Transverse colon (tissue), 4 donors: Measurements from ENCODE around the gene OR10A3. TPM values are rescaled to one million over a fixed set of nuclear protein-coding genes. Genes with fewer than 3 reads are reported as not detected.

ENCODE experiments used
- DNase-seq: peaks from one replicate; pipeline ENCODE4 v3.0.0-alpha.2; 2019
- H3K27ac ChIP-seq, 4 donors: fragments of 200-600 bp; sonication (generic); 2 replicates each; pipeline ENCODE4 v1.5.1; 2016 to 2018; ENCODE audit warnings: inconsistent platforms in 4 of 4
- H3K27me3 ChIP-seq: fragments of 200-600 bp; sonication (generic); 2 replicates; pipeline ENCODE4 v1.5.1; 2017; ENCODE audit warnings: inconsistent platforms
- H3K36me3 ChIP-seq, 4 donors: fragments of 200-600 bp; sonication (generic); 2 replicates each; pipeline ENCODE4 v1.5.1; 2017 to 2019; ENCODE audit warnings: inconsistent platforms in 4 of 4
- H3K4me1 ChIP-seq, 4 donors: fragments of 200-600 bp; sonication (generic); 2 replicates each; pipeline ENCODE4 v1.5.1; 2017 to 2020; ENCODE audit warnings: inconsistent platforms in 4 of 4
- H3K4me3 ChIP-seq, 4 donors: fragments of 200-600 bp; sonication (generic); 1 replicate in 1 of 4; 2 replicates in 3 of 4; pipeline versions ENCODE4 v1.5.1 to v1.6.1; 2017 to 2019; ENCODE audit warnings: inconsistent platforms in 4 of 4
- H3K9me3 ChIP-seq, 2 donors: fragments of 200-600 bp; sonication (generic); 2 replicates each; pipeline ENCODE4 v1.5.1; 2017 to 2019; ENCODE audit warnings: inconsistent platforms in 2 of 2
- CTCF ChIP-seq, 5 experiments: fragments of 200-600 bp in 3 of 5; fragments of 450-650 bp in 2 of 5; sonication (generic) in 3 of 5; IDR thresholded peaks; 1 replicate in 2 of 5; 2 replicates in 3 of 5; pipeline ENCODE4 v1.5.1; 2016 to 2017; ENCODE audit warnings: antibody characterized with exemption in 5 of 5, inconsistent platforms in 3 of 5, mild to moderate bottlenecking in 2 of 5, moderate library complexity in 1 of 5
- EP300 ChIP-seq: sonication (generic); formaldehyde crosslinking; IDR thresholded peaks from one replicate; pipeline ENCODE4 v1.6.1; 2017; ENCODE audit warnings: antibody characterized with exemption, low read depth
- POLR2A ChIP-seq: fragments of 450-650 bp; IDR thresholded peaks from one replicate; pipeline ENCODE4 v1.6.1; 2016; ENCODE audit warnings: antibody characterized with exemption, mild to moderate bottlenecking, moderate library complexity
- POLR2AphosphoS5 ChIP-seq, 3 donors: sonication (generic); formaldehyde crosslinking; IDR thresholded peaks; one replicate each; pipeline ENCODE4 v1.6.1; 2016; ENCODE audit warnings: antibody characterized with exemption in 3 of 3
- WGBS, 2 donors: methylation state at CpG; one replicate each; pipeline ENCODE4 v1.1.5; 2018; ENCODE audit warnings: low coverage in 1 of 2; 5-methylcytosine and 5-hydroxymethylcytosine counted together
- in situ Hi-C, 4 donors: fragments of 200-750 bp; cut with MboI; loops; one replicate each; pipeline versions ENCODE4 v1.15.0 to v1.15.1; 2017; ENCODE audit warnings: low sequenced_read_pairs in 3 of 4, low pct_ligation_motif_present in 1 of 4, low pct_unique_long_range_greater_than_20kb in 1 of 4
- intact Hi-C: fragments of 100-400 bp; cut with DNase I; formaldehyde crosslinking; loops from one replicate; pipeline ENCODE4 v1.15.1; 2023; ENCODE audit warnings: low total_unique reads
- total RNA-seq, 4 donors: library from RNA; depleted of rRNA; stranded (reverse); fragments of >200 nt; gene quantifications; one replicate each; pipeline ENCODE4 v1.1.0, GENCODE V29; 2016

The OR10A3 gene
- total RNA-seq, 4 donors from 2014 or later: not detected

GRCh38 chr11:7905549-7905948 lies 36.0 kb downstream of the OR10A3 start:
- Histone ChIP-seq H3K4me1 (peaks cover 0 to 17% (median 12%) of the 10 kb centered on the region in 4 donors), H3K9me3 (no peaks in the 10 kb centered on the region), H3K4me3 (no peak overlapping the region), H3K36me3 (no peaks in the 10 kb centered on the region), H3K27ac (no peak overlapping the region), H3K27me3 (no peaks in the 10 kb centered on the region)
- in situ Hi-C loops: no loop called here
- intact Hi-C loops: no loop called here
- no peak for DNase-seq
- WGBS, 2 donors: 78 to 82% methylated on average over 8 to 9 of the region's 9 CpGs
- no peak for TF ChIP-seq POLR2A
- no peak for TF ChIP-seq EP300

- Histone ChIP-seq H3K9me3 (no peaks in the 10 kb centered on the region), H3K27me3 (no peaks in the 10 kb centered on the region), H3K27ac (no peak overlapping the region), H3K4me3 (no peak overlapping the region), H3K36me3 (no peaks in the 10 kb centered on the region), H3K4me1 (peaks cover 0 to 21% (median 13%) of the 10 kb centered on the region in 4 donors)
- TF ChIP-seq POLR2A: no peak
- no peak for TF ChIP-seq EP300
- no peak for TF ChIP-seq POLR2AphosphoS5 (IDR thresholded peaks at IDR 0.05)
- no peak for TF ChIP-seq CTCF (IDR thresholded peaks at IDR 0.05)
- intact Hi-C loops: no loop called here
- no peak for DNase-seq
- 58 to 77% methylated on average over 2 to 3 of the region's 3 CpGs for whole genome bisulfite sequencing, 2 donors
- in situ Hi-C loops: no loop called here
Measured at GRCh38 chr11:7904917-7905316, 36.6 kb downstream of the OR10A3 start.

DNA sequence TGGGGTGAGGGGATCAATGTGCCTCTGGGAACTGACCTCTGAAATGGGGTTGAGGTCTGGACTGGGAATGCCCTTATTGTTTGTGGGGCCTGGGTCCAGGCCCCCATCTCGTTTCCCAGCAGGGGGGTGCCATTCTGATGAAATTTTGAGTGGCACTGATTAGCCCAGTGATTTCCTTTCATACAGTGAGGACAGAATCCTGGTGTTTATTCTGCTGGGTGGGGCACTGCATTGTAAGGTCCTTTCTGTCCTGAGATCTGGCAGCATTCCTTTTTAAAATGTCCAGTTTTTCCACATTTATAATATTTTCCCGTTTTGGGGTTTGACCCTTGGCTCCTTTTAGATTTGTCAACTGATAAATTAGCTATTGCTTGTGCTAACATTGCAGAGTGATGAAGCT lies 37.6 kb downstream of the OR10A3 start:
- Histone ChIP-seq H3K4me1 (peaks cover 0 to 21% (median 13%) of the 10 kb centered on the region in 4 donors), H3K27ac (peak overlapping the region in 3 of 4 donors; percentile 32 to 51 (median 38)), H3K9me3 (no peaks in the 10 kb centered on the region), H3K4me3 (no peak overlapping the region), H3K27me3 (no peaks in the 10 kb centered on the region), H3K36me3 (no peaks in the 10 kb centered on the region)
- TF ChIP-seq POLR2AphosphoS5 (IDR thresholded peaks at IDR 0.05): no peak
- no peak for TF ChIP-seq POLR2A
- TF ChIP-seq CTCF (IDR thresholded peaks at IDR 0.05): no peak
- no peak for TF ChIP-seq EP300
- 0 to 16% methylated on average over 1 to 2 of the region's 2 CpGs for WGBS, 2 donors
- intact Hi-C loops (no loop called here), in situ Hi-C loops (no loop called here)
- peak; percentile 21 for DNase-seq

GRCh38 chr11:7901319-7901854 lies 40.1 kb downstream of the OR10A3 start:
- H3K9me3 ChIP-seq: no peaks in the 10 kb centered on the region
- WGBS, 2 donors: 14 to 20% methylated on average over 2 to 3 of the region's 3 CpGs
- no peaks in the 10 kb centered on the region for H3K27me3 ChIP-seq
- TF ChIP-seq POLR2AphosphoS5 (IDR thresholded peaks at IDR 0.05) (no peak), POLR2A (no peak), EP300 (no peak), CTCF (IDR thresholded peaks at IDR 0.05) (no peak)
- in situ Hi-C loops: no loop called here
- intact Hi-C loops: no loop called here
- no peaks in the 10 kb centered on the region for H3K36me3 ChIP-seq
- peaks cover 0 to 21% (median 12%) of the 10 kb centered on the region in 4 donors for H3K4me1 ChIP-seq
- DNase-seq: no peak
- H3K27ac ChIP-seq: peak overlapping the region; percentile 21 to 51 (median 33)
- H3K4me3 ChIP-seq: no peak overlapping the region

DNA sequence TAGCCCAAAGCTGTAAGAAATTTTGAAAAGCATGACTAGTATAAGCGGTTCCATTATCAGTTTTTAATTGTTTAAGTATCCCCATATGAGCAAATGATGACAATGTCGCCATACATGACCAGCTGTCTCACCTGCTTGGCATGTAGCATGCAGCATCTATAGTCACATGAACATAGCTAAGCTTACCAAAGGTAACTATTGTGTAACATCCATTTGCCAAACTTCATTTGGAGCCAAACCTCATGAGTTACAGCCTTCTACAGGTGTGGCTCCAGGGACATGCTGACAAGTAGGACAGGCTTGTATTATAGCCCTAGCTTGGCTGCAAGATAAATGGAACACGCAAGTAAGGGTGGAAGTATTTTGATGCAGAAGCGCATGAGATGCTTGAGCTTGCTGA lies 40.8 kb downstream of the OR10A3 start:
- Histone ChIP-seq H3K27ac (peak overlapping the region; percentile 21 to 51 (median 33)), H3K27me3 (no peaks in the 10 kb centered on the region), H3K9me3 (no peaks in the 10 kb centered on the region), H3K4me1 (peaks cover 0 to 21% (median 12%) of the 10 kb centered on the region in 4 donors), H3K36me3 (no peaks in the 10 kb centered on the region), H3K4me3 (no peak overlapping the region)
- TF ChIP-seq POLR2A (no peak), EP300 (no peak), POLR2AphosphoS5 (IDR thresholded peaks at IDR 0.05) (peak in 1 of 3 donors; percentile 26)
- intact Hi-C loops (no loop called here), in situ Hi-C loops (no loop called here)
- 60 to 67% methylated on average over 4 of the region's 4 CpGs for WGBS, 2 donors
- DNase-seq: peak; percentile 29
